Nucleus accumbens (tissue), 56 donors: ENCODE results near the gene ATP5F1D.

Experiments used
- DNase-seq, 56 donors: peaks; one replicate each; lab custom pipeline; 2025; lab: John Stamatoyannopoulos, UW

The ATP5F1D gene

DNA sequence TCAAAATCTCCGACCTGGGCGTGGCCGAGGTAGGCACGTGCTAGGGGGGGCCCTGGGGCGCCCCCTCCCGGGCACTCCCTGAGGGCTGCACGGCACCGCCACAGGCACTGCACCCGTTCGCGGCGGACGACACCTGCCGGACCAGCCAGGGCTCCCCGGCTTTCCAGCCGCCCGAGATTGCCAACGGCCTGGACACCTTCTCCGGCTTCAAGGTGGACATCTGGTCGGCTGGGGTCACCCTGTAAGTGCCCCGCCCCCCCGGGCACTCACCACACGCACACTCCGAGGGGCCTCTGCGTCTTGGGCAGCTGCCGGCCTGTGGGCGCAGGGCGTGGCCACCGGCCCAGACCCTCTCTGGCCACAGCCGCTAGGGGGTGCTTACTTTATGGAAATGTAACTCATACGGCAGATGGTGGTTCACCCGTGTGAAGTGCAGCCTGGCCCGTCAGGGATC lies 21.0 kb upstream of the ATP5F1D start:
- no peak for DNase-seq

DNA sequence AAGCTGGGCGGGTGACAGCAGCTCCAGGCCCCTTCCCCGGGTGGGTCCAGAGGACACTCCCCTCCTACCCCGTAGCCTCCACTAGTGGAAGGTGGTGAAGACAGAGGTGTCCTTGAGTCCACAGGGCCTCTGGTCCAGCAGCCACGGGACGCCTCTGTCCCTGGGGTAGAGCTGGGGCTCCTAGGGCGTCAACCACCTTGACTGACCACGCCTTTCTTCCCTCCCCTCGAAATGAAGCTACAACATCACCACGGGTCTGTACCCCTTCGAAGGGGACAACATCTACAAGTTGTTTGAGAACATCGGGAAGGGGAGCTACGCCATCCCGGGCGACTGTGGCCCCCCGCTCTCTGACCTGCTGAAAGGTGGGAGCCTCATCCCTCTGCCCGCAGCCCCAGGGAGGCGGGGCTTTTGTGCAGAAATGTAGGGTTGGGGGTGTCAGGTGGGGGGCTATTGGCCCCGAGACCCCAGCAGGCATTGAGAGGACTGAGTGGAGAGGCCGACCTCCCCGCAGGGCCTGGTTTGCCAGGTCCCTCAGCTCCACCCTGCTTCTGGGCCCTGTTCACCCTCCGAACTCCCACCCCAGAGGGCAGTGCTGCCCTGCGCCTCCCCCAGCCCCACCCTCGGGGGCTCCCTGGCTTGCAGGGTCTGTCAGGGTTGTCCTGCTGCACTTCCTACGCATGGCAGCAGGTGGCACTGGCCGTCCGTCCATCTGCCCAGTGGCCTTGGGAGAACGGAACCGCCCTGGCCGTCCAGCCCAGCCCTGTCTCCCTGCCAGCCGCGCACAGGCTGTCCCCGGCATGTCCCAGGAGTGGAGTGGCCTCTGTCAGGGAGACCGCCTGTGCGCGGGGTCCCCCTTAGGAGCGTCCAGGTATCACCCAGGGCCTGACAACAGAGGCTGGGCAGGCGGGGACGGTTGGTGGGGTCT lies 20.3 kb upstream of the ATP5F1D start:
- DNase-seq = peak in 49 of 56 donors; percentile 11 to 79 (median 49)

DNA sequence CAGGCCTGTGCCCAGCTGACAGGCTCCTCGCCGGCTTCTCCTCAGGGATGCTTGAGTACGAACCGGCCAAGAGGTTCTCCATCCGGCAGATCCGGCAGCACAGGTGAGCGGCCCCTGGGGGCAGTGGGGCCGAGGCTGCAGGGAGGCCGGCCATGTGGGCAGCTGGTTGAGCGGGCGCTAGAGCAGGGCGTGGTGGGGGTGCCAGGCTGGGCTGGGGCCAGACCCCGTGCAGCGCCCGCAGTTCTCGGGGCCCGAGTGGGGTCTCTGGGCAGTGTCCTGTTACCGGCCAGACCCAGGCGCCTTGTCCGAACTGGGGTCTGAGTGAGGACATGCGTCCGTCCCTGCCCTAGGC lies 19.7 kb upstream of the ATP5F1D start:
- no peak for DNase-seq

DNA sequence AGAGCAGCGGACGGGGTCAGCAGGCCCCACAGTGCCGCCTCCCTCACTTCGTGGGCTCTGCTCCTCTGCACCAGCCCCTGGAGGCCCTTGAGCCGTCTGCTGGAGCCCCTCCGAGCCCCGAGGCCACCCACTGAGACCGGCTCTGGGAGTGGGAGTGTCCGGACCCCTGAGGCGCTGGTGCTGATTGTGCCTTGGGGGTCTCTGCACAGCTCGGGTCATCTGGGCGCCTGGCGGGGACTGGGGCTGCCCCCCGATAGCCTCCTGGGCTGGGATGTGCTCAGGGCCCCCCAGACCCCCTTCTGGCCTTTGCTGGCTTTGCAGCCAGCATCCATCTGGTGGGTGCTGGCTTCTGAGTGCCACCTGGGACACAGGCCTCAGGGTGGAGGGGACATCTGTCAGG lies 19.2 kb upstream of the ATP5F1D start:
- no peak for DNase-seq

DNA sequence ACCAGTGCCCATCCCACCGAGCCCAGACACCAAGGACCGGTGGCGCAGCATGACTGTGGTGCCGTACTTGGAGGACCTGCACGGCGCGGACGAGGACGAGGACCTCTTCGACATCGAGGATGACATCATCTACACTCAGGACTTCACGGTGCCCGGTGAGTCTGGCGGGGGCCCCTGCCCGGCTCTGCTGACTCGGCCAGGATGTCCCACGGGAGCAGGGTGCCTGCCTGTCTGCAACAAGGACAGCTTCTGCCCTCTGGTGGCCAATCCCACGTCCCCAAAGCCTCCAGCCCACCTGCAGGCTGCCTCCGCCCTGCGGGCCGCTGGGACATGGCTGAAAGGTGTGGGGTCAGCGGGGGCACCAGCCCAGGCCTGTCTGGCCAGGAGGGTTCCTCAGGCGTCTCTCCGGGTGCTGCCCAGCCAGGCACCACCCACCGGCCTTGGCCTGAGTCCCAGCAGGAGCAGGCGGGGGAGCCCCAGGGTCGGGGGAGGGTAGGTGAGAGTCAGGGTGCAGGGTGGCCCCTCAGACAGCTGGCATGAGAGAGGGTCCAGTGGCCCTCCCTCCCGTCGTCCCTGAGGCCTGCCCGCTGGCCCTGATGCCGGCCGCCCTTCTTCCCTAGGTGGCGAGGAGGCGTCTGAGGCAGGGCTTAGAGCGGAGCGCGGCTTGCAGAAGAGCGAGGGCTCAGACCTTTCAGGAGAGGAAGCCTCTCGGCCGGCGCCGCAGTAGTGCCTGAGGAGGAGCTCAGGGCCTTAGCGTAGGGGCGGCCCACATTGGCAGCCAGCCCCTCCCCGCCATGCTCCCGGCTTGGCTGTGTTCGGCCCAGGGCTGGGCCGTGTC lies 18.3 kb upstream of the ATP5F1D start:
- no peak for DNase-seq

DNA sequence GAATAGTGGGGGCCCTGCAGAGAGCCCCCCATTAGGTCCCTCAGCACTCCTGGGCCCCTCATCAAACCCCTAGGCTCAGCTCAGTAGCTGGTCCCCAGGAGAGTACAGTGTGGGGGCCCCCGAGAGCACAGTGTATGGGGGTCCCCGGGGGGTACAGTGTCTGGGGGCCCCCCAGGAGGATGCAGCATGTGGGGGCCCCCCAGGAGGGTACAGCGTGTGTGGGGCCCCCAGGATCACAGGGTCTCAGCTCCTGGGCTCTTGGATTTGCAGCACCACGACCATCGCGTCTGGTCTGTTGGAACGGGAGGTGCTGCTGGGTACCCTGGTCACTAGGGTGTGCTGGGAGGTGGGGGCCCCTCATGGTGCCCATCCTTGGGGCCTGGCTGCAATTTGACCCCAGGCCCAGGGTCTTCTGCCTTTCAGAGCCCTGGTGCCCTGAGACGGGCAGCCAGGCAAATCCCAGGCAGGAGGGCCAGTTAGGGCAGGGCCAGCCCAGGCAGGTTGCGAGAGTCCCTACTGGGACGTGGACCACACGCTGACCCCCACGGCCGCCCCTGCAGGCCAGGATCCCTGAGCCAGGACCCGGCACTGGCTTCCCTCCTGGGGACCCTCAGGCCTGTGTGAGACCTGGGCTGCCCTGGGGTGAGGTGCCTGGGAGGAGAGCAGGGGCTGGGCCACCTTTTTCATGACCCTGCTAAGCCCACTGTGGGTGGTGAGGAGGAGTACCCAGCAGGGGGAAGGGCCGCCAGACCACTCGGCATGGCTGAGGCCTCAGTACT lies 17.3 kb upstream of the ATP5F1D start:
- DNase-seq = no peak

DNA sequence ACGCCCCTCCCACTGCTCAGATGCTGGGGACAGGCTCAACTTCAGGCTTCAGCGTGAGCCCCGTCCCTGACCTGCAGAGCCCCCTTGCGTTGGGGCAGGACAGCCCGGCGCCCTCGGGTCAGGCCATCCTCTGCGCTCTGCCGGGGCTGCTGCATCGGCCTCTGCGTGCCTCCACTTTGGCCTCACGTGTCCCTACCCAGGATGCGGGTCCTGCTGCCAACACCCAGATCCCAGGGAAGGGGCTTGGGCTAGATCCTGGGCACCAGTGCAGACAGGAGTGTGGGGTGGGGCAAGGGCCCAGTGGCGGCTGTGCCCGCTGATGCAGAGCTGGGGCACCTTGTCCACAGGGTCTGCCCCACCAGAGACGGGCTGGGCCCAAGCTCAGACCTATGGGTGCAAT lies 16.7 kb upstream of the ATP5F1D start:
- DNase-seq = no peak

DNA sequence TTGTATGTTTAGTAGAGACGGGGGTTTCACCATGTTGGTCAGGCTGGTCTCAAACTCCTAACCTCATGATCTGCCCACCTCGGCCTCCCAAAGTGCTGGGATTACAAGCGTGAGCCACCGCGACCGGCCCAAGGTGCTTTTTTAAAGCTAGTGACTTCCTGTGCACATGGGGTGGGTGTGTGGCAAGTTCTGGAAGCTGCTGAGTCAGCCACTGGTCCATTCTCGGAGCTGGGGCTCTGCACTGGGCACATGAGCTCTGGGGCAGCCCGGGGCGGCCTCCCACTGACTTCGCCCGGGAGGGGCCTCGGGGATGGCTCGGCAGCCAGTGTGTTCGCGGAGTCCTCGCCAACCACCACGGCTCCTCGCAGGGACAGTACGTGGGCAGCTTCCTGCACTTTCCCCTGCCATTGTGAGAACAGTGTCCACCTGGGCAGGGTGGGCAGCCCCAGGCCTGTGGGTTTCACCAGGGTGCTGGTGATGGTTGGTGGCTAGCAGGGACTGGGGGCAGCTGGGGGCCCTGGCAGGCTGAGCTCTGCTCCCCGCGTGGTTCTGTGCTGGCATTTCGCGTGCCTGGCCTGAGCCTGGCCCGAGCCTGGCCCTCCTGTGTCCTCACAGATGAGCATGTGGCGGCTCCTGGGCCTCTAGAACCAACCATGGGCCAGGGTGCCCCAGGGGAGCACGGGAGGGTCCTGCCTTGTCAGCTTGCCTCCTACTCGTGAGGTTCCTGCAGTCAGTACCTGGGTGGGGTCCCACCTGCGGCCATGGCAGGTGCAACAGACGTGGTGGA lies 15.9 kb upstream of the ATP5F1D start:
- DNase-seq = peak in 1 of 56 donors; percentile 8

DNA sequence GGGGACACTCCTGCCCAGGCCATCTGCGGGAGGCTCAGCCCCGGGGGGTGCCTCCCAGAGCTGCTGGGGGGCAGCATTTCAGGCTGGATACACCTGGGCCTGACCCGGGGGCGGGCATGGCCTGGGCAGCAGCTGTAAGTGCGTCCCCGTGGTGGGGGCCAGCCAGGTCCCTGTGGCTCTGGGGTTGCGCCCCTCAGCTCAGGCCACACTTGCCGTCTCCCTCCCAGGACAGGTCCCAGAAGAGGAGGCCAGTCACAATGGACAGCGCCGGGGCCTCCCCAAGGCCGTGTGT lies 15.4 kb upstream of the ATP5F1D start:
- DNase-seq = no peak

DNA sequence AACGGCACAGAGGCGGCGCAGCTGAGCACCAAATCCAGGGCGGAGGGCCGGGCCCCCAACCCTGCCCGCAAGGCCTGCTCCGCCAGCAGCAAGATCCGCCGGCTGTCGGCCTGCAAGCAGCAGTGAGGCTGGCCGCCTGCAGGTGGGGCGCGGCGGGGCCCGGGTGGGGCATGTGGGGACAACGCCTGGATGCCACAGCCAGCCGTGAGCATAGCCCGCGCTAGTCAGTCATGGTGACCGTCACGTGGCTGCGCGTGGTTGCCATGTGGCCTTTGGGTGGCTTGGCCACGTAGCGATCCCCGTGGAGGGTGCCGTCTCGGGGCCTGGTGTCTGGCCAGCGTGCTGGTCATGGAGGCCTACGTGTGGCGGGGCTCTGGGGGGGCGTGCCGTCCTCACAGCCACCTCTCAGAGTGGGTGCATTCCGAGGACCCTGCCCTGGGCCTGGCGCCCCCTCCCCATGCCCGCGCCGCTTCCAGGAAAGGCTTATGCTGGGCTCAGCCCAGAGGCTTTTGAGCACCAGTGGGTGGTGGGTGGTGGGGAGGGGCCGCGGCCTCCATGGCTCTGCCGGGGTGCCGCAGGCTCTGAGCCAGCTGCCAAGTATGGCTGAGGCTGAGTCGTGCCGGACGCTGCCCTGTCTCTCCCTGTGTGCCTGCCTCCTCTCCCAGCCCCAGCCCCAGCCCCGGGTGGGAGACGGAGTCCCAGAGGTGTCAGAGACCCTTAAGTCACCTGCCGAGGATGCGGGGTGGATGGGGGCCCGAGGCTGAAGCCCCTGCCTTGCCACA lies 14.8 kb upstream of the ATP5F1D start:
- DNase-seq = no peak

DNA sequence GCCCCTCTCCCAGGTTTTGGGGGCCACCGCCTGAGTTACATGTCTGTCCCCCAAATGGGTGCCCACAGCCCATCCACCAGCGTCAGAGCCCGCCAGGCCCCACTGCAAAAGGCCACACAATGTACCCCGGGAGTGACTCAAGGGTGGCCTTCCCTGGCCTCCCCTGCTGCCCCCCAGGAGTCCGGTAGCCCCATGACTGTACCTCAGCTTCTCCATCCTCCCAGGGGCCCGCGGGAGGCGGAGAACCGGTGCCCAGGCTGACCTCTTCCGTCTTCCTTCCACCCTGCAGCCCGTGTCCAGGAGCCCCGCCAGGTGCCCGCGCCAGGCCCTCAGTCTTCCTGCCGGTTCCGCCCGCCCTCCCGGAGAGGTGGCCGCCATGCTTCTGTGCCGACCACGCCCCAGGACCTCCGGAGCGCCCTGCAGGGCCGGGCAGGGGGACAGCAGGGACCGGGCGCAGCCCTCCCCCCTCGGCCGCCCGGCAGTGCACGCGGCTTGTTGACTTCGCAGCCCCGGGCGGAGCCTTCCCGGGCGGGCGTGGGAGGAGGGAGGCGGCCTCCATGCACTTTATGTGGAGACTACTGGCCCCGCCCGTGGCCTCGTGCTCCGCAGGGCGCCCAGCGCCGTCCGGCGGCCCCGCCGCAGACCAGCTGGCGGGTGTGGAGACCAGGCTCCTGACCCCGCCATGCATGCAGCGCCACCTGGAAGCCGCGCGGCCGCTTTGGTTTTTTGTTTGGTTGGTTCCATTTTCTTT lies 14.1 kb upstream of the ATP5F1D start:
- DNase-seq = no peak

DNA sequence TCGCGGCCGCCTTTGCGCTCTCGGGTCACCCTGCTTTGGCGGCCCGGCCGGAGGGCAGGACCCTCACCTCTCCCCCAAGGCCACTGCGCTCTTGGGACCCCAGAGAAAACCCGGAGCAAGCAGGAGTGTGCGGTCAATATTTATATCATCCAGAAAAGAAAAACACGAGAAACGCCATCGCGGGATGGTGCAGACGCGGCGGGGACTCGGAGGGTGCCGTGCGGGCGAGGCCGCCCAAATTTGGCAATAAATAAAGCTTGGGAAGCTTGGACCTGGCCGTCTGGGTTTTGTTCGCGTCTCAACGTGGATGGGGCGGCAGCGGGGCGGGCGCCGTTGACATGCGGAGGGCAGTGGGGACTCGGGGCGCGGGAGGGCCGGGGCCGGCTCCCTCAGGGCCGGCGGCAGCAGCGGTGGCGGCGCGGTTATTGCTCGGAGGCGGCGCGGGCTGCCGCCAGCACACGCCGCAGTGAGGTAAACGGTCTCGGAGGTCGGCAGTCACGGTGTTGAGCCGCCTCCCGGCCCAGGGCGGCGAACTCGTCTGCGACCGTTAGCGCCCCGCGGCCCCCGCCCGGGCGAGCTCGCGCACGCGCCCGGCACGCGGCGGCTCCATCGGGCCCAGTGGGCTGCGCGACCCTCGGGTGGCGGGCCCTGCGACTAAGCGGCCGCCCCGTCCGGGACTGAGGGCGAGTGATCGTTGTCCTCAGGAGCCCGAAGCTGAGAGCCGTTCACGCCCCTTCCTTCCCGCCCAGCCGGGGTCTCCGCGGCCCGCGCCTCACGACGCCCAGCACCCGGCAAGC lies 13.2 kb upstream of the ATP5F1D start:
- no peak for DNase-seq

DNA sequence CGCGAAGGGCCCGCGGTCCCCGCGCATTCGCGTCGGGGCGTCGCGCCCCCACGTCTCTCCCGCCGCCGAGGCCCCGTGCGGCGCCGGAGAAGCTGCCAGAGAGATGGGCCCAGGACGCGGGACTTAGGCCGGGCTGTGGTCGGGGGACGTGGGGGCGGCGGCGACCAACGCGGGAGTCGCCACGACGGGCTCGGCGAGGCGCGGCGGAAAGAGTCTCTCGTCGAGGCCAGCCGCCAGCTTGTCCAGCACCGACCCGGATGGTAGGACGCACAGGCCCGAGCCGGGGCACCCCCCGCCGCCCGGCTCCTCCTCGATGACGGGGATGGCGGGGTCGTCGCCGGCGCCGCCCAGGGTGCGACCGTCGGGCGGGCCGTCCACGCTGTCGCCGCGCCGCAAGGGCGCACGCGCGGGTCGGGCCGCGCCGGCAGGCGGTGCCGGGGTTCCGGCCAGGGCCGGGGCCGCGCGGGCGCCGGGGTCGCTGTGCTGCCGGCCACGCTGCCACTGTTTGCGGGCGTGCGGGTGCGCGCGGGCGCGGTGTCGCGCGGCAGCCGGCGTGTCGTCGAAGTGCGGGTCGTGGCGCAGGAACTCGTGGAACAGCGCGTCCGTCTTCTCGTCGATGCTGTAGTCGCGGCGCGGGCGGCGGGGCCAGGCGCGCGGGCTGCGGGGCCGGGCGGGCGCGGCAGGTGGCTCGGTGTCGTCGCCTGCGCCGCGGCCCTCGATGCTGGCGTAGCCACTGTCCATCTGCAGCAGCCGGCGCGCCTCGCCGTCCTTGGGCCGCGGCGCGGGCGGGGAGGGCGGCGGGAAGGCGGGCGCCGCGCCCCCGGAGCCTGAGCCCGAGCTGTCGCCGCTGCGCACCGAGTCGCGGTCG lies 12.3 kb upstream of the ATP5F1D start:
- no peak for DNase-seq

DNA sequence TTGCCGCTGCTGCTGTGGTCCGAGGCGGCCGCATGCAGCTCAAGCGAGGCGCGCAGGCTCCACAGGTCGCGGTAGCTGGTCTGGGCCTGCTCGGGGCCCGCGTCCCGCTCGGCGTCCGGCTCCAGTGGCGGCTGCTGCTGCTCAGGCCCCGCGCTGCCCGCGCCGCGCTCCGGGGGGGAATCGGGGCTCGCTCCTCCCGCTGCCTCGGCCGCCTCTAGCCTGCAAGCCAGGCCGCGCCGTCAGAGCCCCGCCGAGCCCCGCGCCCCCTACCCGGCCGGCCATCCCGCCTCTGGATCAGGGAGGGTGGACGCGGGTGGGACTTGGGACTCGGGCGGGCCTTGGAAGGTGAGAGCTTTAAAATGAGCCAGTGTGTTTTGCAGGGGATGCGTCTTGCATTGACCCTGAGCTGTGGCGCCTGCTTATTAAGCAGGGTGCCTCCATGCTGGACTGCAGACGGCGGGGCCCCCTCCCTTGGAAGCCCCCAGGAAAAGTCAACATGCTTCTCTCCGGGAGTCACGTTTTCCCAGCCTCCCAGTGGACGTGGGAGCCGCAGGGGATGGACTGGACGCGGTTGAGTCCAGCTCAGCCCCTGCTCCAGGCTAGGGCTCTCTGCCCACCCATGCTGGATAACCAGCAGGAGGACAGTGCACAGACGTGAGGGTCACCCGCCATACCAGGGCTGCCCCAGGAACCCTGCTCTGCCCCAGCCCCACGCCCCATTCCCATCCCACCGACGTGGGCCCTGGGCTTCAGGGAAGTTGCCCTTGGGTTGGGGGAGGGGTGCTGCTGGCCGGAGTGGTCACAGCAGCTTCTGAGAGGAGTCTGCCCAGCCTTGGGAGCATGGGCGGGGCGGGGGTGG lies 11.4 kb upstream of the ATP5F1D start:
- DNase-seq = no peak

DNA sequence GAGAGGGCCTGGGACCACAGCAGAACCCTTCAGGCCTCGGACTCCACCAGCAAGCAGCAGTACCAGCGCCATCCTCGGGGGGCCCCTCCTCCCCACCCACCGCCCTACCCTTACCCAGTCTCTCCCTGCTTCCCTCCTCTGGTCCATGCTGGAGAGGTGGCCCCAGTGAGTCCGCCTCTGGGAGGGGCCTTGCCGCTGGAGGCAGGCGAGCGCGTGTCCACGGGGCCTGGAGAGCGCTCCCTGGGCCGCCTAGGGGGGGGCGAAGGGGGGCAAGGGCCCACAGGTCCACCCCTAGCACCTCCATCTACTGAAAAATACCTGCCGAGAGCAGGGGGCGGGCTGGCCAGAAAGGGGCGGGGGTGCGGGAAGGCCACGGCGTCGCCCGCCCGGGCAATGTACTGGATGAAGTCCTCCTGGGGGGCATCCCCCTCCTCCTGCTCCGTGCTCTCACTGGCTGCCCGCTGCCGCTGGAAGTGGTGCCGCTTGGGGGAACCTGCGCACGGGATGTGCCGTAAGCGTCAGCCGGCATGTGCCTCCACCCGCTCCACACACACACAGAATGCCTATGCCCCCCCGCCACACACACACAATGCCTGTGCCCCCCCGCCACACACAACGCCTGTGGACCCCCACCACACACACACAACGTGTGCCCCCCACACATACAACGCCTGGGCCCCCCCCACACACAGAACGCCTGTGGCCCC lies 10.6 kb upstream of the ATP5F1D start:
- DNase-seq = no peak
